Activated CD4-positive, alpha-beta T cell treated with anti-CD3 and anti-CD28 coated beads for 24 hours (primary cell): ENCODE results near the gene AMDHD2.
A peak's percentile ranks its signal among the peaks of the same experiment; 100 is the strongest.
"Not testable (repeated sequence)": the region's sequence is repeated elsewhere in the genome, so short reads cannot be mapped to it uniquely, and the experiment has no call there.

Experiments
- DNase-seq, 2 donors: peaks; one replicate each; pipeline ENCODE4 v3.0.0-alpha.2; 2020; ENCODE audit warnings: low read depth in 2 of 2

Gene AMDHD2

DNA sequence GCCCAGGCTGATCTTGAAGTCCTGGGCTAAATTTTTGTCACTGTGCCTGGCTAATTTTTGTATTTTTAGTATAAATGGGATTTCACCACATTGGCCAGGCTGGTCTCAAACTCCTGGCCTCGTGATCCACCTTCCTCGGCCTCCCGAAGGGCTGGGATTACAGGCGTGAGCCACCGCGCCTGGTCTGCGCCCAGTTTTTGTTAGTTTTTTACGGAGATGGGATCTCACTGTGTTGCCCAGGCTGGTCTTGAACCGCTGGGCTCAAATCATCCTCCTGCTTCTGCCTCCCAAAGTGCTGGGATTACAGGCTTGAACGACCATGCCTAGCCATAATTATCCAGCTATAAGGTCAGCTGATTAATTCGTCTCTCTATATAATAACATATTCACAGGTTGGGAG lies 13.7 kb downstream of the AMDHD2 start:
- DNase-seq = no peak

DNA sequence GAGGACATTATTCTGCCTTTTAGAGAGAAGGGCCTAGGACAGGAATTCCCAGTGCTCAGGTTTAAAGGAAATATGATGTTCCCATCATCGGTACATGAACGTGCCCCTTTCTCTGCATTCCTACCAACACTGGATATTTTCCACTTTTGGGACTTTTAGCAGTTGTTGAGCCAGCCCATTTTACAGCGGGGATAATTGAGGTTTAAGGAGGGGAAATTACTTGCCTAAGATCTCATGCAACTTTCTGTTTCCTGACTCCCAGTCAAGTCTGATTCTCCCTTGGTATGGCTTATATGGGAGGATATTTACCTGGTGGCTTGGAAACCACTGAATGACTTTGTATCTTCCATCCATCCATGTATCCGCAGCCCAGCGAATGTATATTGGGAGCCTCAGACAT lies 14.2 kb downstream of the AMDHD2 start:
- not testable (repeated sequence) for DNase-seq

DNA sequence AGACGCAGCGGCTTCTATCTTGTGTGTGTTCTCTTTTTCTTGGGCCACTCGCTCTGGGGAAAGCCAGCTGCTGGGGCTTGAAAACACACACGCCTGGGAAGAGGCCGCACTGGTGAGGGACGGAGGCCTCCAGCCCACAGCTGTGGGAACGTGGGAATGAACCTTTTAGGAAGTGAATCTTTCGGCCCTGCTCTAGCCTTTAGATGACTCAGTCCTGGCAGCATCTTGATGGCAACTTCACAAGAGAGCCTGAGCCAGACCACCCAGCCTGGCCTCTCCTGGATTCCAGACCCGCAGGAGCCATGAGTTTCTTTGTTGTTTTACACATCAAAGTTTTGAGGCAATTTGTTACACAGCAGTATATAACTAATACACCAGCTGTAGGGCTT lies 15.4 kb downstream of the AMDHD2 start:
- DNase-seq = no peak

DNA sequence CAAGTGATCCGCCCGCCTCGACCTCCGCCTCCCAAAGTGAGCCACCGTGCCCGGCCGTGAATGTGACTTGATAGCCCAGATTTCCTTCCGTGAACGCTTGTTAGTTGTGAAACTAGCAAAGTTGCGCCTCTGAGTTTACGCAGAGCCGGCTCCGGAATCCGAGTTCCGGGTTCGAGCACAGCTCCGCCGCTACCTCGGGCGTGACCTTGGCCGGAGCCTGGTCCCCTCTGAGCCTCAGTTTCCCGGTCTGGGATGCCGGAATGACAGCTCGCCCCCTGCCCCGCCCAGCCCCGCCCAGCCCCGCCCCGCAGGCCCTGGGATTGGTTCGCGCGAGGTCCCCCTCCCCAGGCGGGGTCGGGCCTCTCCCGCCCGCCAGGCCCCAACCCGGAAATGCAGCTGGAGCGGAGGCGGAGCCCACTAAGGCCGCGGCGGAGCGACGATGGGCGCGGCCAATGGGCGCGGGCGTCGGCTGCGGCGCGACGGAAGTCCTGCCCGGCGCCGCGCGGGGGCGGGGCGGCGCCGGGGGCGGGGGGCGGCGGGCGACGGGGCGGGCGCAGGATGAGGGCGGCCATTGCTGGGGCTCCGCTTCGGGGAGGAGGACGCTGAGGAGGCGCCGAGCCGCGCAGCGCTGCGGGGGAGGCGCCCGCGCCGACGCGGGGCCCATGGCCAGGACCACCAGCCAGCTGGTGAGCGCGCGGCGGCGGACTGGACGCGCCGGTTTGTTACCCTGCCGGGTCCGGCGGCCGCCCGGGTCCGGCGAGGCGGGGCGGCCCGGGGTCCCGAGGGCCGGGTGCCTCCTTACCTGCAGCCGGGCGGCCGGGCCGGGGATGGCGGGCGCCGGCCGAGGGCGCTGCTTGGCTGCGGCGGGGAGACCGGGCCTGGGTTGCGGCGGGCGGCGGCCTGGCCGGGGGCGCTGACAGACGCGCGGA lies 17.5 kb downstream of the AMDHD2 start, which contains the start of gene PDPK1:
Gene PDPK1, plus strand, starts transcription at position 571 of the 929 bp plus-strand sequence. Its CDS starts 92 bp downstream, at position 663.
- DNase-seq = peak; percentile 84 to 86

DNA sequence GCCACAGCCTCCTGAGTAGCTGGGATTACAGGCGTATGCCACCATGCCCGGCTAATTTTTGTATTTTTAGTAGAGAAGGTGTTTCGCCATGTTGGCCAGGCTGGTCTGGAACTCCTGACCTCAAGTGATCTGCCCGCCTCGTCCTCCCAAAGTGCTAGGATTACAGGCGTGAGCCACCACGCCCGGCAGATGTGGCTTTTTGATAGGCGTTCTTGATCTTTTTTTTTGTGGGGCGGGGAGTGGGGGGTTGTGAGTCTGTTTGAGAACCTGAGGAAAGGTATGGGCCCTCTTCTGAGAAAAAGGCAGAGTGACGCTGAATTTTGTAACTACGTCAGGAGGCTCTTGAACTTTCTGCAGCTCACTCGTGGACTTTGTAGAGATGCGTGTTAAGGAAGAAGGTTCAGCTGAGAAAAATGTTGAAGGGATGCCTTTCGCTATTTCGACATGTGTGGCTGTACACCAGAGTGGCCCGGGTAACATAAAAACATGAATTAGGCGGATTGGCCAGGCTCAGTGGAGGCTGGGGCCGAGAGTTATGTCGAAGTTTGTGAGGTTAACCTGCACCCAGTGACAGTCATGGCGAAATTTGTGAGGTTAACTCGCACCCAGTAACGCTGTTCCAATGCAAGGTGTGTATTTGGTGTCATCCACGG lies 19.1 kb downstream of the AMDHD2 start:
- not testable (repeated sequence) for DNase-seq

DNA sequence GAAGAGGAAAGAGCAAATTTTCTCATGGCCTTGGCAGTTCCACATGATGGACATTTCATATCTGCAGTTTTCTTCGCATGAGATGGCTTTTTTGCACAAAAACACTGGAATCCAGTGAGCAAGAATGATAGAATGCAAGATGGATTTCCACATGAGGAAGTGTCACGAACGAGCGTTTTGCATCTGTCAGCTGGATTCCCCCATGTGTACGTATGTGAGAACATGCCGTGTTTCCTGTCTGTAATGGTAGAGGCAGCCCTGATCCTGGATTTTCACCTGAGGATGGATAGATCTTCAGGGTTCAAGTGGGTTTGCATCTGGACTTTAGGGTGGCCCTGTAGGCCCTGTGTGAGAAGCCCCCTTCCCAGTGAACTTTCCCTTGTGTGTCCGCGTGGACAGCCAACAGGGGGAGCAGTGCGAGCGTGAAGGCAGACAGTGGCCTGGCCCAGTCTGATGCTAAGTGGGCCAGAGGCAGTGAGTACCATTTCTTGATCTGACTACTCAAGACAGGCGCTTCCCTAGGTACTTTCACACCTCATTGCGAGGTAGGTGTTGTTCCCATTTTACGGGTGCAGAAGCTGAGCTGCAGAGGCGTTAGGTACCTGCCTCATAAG lies 19.8 kb downstream of the AMDHD2 start:
- DNase-seq = peak in 1 of 2 donors; percentile 23

DNA sequence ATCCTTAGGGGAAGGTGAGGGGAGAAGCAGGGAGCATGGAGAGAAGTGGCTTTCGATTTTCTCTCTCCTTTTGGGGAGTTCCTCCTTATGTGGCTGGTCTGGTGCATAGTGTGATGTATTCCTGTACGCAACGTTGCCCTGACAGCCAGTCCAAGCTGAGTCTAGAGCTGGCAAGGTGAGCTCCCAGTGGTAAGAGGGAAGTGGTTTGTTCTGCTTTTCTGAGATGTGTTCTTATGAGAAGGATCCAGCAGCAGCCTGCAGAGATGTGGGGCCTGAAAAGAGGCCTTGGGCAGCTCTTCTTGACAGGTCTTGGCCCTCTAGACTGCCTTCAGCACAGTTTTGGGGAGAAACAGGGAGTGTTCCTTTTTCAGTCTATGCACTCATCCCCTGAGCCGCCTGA lies 20.7 kb downstream of the AMDHD2 start:
- not testable (repeated sequence) for DNase-seq

DNA sequence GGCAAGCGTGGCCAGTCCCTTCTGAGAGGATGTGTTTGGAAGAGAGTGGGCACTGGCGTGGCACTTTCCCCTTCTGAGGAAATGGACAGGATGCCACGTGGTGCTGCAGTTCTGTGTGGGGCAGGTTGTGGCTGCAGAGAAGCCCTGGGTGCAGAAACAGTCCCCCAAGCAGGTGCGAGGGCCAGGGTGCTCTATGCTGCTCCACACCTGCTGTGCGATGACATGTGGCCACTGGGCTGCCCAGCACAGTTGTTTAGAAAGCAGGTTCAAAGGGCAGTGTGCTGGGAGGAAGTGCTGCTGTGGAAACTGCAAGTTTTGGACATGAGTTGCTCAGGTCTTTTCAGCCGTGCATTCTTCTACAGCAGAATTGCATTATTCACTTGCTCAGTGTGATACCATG lies 21.2 kb downstream of the AMDHD2 start:
- not testable (repeated sequence) for DNase-seq

DNA sequence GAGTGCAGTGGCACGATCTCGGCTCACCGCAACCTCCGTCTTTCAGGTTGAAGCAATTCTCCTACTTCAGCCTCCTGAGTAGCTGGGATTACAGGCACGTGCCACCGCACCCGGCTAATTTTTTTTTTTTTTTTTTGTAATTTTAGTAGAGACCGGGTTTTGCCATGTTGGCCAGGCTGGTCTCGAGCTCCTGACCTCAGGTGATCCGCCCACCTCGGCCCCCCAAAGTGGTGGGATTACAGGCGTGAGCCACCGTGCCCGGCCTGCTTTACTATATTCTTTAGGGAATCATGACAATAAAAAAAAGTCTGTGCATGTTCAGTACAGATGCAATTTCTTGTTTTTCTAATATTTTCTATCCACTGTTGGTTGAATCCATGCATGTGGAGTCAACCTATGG lies 23.6 kb downstream of the AMDHD2 start:
- not testable (repeated sequence) for DNase-seq

DNA sequence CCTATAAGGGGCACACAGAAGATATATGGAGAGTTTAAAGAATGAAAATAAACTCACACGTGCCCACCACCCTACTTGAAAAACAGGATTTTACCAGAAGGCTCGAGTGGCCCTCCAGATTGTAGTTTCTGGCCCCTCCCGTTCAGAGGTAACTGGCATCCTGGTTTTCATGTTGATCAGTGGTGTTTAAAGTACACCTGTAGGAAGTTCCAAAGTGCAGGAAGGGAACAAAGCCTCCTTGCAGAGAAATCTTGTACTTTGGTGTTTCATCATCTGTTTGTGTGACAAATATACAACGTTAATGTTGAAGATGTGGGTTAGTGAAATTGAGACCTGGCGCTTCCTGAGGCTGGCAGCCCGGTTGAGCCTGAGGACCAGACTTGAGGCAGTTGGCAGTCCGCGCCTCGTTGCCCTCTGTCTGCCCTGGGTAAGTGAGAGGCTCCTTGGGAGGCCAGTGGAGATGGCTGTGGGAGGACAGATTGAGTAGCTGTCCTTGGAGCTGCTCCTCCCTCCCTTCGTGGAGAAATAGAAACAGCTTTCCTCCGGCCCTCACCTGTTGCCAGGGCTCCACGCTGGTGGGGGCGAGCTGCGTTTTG lies 30.2 kb downstream of the AMDHD2 start:
- DNase-seq = not testable (repeated sequence)

DNA sequence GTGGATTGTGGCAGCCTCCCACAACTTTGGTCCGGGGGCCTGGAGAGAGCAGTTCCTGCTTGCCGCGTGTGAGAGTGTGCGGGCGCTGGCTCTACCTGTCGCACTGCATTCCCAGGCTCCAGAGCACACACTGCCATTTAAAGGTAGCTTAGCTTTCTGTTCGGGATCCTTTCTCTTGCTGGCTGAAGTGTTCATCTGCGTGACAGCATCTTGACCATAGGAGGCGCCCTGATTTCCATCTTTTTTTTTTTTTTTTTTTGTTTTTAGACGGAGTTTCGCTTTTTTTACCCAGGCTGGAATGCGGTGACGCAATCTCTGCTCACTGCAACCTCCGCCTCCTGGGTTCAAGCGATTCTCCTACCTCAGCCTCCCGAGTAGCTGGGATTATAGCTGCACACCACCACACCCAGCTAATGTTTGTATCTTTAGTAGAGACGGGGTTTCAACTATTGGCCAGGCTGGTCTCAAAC lies 31.3 kb downstream of the AMDHD2 start:
- not testable (repeated sequence) for DNase-seq

DNA sequence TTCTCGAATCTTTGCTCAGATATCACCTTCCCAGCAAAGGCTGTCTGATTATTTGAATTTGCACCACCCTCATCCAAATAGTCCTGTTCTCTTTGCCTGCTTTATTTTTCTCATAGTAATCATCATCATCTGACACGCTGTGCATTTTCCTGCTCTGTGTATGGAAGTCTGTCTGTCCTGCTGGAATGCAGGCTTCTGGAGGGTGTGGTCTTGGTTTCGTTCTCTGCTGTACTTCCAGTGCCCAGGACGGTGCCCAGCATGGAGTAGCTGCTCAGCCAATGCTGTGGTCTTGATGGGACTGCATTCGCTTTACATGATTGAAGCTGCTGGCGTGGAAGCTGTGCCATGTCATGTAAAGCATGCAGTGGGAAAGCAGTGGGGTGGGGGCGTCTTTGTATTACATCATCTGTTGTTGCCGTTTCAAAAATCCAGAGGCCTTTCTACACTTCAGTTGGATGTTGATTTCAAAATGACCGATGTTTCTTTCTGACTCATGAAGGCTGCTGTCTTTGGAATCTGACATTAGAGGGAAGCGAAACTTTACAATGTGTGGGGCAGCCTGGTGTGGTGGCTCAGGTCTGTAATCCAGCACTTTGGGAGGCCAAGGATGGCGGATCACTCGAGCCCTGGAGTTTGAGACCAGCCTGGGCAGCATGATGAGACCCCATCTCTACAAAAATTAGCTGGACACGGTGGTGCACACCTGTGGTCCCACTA lies 34.7 kb downstream of the AMDHD2 start:
- not testable (repeated sequence) for DNase-seq

DNA sequence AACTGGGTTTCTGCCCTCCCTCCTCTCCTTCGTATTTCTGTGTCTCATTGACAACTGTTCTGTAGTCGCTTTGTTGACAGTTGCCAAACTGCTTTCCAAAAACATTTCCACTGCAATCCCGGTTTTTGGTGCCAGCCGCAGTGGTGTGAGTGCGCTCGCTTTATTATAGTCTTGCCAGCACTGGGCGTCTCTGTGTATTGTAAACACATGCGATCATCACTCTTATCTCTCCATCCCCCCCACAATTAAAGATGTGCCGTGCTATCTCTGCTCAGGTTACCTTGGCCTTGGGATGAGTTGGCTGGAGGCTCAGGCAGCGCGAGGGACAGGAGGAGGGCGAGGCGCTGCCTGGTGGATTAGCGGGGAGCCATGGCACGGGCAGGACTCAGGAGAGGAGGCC lies 37.0 kb downstream of the AMDHD2 start:
- DNase-seq = not testable (repeated sequence)

DNA sequence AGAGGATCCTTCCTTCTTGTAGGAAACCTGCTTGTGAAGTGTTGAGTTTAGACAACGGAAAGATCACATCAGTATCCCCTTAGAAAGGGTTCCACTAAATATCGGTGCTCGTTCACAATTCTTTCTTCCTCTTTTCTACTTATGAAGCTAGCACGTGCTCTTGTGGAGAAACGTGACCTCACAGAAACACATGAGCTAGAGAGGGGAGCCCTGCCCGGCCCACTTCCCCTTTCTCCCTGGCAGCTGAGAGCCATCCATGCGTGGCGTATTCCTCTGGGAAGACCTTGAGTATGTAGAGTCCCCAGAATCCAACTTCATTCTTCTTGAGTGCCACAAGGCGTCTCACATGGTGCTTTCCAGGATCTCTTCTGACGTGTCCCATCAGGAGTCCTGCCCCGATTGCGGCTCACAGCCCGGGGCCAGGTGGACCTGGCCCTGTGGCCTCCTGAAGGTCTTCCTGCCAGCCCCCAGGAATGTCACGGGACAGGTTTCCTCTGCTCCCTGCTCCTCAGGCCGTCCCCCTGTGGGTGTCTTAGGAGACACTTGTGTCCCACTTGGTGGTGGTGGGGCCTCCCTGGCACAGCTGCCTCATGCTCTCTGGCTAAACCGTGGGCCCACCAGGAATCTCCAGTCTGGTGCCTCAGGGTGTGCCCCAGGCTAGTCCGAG lies 40.1 kb downstream of the AMDHD2 start:
- not testable (repeated sequence) for DNase-seq

DNA sequence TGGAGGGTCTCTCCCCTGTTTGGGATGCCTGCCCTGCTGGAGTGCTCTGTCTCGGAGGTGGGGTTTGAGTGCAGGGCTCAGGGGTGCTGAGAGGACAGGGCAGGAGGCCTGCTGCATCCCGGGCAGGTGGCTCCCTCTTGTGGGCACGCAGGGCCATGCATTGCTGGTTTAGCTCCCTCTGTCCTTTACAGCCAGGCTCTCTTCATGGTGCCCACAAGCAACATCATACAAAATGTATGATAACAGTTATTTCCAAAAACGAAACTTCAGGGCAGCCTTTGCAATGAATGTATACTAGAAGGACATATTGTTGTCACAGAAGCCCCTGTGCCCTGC lies 40.6 kb downstream of the AMDHD2 start:
- DNase-seq = peak; percentile 39 to 58

DNA sequence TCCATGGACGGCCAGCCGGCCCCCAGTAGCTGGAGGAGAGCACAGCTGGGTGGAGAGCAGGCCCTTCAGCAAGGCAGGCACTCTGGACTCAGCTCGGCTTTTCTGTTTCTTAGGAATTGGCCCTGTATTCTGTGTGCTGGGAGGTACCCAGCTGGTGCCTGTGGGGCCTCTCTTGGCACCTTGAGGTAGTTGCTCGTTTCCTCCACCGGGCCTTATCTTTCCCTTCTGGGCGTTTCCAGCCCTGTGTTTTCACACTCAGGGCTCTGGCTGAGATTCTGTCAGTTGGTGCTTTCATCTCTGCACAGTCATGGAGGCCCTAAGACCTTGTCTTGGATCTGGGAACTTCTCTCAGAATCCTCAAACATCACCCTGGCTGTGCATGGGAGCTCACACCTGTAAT lies 47.3 kb downstream of the AMDHD2 start:
- DNase-seq = not testable (repeated sequence)

DNA sequence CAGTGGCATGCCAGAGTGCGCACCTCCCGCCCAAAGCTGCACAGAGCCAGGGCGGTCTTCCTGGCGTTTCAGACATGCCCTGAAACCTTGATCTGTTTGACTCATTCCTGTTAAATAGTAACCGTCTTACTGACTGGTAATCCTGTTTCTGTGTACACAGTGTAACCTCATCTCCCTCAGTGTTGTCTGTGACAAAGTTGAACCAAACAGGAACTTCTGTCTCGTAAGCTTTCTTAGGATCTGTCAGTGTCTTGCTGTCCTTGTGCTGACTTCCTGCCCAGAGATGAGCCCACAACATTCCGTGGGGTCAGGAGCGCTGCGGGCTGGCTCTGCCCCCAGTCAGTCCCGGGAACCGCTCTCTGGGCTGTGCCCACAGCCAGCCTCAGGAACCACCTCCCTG lies 48.4 kb downstream of the AMDHD2 start:
- DNase-seq = not testable (repeated sequence)

DNA sequence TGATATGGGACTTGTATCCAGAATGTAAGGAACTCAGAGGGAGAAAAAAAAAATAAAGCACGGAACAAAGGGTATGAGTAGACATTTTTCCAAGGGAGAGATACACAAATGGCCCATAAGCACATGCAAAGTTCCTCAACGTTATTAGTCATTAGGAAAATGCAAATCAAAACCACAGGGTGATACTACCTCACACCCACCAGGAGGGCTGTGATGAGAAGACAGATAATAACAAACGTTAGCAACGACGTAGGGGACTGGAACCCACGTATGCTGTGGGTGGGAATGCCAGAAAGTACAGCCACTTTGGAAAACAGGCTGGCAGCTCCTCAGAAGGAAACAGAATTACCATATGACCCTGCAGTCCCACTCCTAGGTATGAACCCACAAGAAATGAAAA lies 52.5 kb downstream of the AMDHD2 start:
- not testable (repeated sequence) for DNase-seq

DNA sequence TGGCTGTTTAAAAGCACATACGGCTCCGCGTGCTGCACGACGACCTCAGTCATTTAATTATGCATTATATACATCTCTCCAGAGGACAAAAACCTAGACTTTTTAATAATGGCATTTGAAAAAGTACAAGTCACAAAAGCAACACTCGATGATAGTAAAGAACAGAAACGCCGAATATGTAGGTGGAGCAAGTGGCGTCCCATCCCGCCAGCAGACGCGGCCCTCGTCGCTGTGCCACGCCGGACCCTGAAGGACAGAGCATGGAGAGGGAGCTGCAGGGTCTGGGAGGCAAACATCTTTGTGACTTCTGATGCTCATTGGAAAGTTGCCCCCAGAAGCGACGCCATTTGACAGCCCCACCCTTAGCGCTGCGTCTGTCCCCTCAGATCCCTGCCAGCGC lies 55.7 kb downstream of the AMDHD2 start:
- DNase-seq = not testable (repeated sequence)

DNA sequence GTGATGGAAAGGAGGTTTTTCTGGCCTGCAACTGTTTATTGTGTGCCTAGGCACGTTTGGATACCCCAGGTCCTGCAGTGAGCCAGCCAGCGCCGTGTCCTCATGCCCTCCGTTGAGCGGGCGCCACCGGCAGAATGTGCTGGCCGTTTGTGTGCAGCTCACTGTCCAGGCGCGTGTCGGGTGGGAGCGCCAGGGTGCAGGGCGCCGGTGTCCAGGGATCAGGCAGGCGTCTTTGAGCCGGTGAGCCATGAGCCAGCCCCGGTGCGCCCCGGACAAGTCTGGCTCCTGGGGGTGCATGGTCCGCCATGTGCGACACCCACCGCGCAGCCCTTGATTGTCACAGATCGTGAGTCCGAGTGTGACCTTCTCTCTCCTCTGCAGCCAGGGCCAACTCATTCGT lies 56.9 kb downstream of the AMDHD2 start:
- DNase-seq = not testable (repeated sequence)

DNA sequence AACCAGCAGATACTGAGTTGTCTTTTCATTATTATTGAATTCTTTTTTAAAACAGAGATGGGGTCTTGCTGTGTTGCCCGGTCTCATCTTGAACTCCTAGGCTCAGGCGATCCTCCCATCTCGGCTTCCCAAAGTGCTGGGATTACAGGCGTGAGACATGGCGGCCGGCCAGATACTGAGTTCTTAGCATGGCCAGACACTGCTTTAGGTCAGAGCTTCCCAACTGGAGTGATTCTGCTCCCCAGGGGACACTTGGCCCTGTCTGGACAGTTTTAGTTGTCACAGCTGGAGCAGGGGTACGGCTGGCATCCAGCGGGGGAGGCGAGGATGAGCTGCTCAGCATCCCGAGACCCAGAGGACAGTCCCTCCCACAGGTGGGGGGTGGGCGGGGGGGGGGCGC lies 58.7 kb downstream of the AMDHD2 start:
- not testable (repeated sequence) for DNase-seq
